Nephron progenitor cell (in vitro differentiated cells): ENCODE measurements around the gene BICD1.
"Not testable (repeated sequence)": the region's sequence is repeated elsewhere in the genome, so short reads cannot be mapped to it uniquely, and the experiment has no call there.

ENCODE experiments used
- DNase-seq: peaks from one replicate; pipeline ENCODE4 v3.0.0; 2021
- H3K27ac Mint-ChIP-seq: 2 replicates; pipeline ENCODE4 v1.8.0; 2021; ENCODE audit warnings: mild to moderate bottlenecking, moderate library complexity, mixed read lengths
- H3K27me3 Mint-ChIP-seq: 2 replicates; pipeline ENCODE4 v1.8.0; 2021; ENCODE audit warnings: mild to moderate bottlenecking, low read depth, mixed read lengths; ENCODE audit not compliant: poor library complexity
- H3K36me3 Mint-ChIP-seq: 2 replicates; pipeline ENCODE4 v1.8.0; 2021; ENCODE audit warnings: low read depth, mixed read lengths
- H3K4me1 Mint-ChIP-seq: 2 replicates; pipeline ENCODE4 v1.8.0; 2021; ENCODE audit warnings: mixed read lengths
- H3K4me3 Mint-ChIP-seq: 2 replicates; pipeline ENCODE4 v1.8.0; 2021; ENCODE audit warnings: mild to moderate bottlenecking, moderate library complexity, mixed read lengths
- H3K9me3 Mint-ChIP-seq: 2 replicates; pipeline ENCODE4 v1.8.0; 2021; ENCODE audit warnings: mild to moderate bottlenecking, moderate library complexity, mixed read lengths
- CTCF ChIP-seq: fragments of 200-600 bp; sonication (generic); IDR thresholded peaks from 2 replicates; pipeline ENCODE4 v1.5.0; 2021; ENCODE audit warnings: antibody characterized with exemption

Gene BICD1

DNA sequence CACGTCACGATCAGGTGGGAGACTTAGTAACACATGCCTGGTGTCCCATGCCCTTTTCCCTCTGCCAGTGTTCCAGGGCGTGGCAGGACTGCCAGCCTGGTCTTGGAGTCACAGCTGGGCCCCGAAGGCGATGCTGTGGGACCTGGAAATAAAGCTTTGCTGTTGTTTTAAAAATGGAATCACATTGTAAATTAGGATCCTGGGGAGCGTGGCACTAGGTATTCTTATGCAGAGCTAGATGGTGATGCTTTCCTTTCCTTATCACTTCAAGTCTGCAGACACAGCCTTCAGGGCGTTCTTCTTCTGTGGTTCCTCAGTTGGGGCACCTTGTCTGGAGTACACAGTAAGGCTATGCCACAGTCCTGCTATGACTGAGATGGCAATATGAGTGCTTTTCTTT lies 64.6 kb downstream of the BICD1 start:
- Mint-ChIP-seq H3K4me1 (no peaks in the 10 kb centered on the region), H3K27me3 (no peaks in the 10 kb centered on the region), H3K36me3 (peaks cover 26% of the 10 kb centered on the region), H3K4me3 (no peak overlapping the region), H3K27ac (peak overlapping the region; percentile 36), H3K9me3 (no peaks in the 10 kb centered on the region)
- TF ChIP-seq CTCF: no peak
- DNase-seq: no peak

DNA sequence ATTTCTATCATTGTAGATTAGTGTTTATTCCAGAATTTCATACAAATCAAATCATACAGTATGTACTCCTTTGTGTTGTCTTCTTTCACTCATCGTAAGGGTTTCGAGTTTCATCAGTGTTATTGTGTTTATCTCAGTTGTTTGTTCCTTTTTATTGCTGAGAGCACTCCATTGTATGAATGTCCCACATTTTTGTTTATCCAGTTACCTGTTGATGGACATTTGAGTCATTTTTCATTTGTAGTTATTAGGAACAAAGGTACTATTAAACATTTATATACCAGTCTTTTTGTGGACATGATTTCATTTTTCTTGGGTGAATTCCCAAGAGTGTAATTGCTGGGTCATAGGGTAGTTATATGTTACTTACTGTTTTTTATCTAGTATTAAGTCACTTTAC lies 70.0 kb downstream of the BICD1 start:
- Mint-ChIP-seq H3K4me1 (peaks cover 19% of the 10 kb centered on the region), H3K9me3 (no peaks in the 10 kb centered on the region), H3K27ac (no peak overlapping the region), H3K36me3 (peaks cover 21% of the 10 kb centered on the region), H3K27me3 (no peaks in the 10 kb centered on the region), H3K4me3 (no peak overlapping the region)
- no peak for TF ChIP-seq CTCF
- DNase-seq: no peak

DNA sequence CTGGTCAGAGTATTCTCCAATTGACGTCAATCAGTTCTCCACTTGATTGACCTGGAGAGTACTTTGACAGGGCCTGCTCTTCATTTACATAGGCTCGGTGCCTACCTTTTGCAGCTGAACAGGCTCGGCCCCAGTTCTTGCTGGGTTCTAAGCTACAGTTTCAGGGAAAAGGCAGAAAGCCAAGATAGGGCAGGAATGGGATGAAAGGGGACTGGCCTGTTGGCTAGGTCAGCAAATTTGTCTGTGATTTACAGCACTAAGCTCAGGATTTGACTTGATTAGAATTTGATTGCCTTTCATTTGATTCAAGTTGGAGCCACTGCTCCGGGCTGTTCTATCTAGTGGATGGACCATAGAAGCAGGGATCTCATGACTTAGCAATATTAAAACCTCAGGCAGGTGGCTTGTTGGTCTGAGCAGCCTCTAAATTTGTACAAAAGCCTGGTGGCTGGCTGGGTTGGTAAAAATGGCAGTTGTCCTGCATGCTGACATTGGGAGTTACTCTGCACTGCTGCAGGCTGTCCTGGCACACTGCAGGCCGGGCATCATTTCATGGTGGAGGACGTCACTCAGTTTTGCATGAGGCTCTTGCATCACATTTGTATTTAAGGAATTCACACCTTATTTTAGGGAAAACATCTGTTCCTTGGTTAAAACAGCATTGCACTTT lies 71.8 kb downstream of the BICD1 start:
- H3K9me3 Mint-ChIP-seq: no peaks in the 10 kb centered on the region
- DNase-seq: no peak
- H3K4me1 Mint-ChIP-seq: peaks cover 23% of the 10 kb centered on the region
- H3K4me3 Mint-ChIP-seq: no peak overlapping the region
- peaks cover 21% of the 10 kb centered on the region for H3K36me3 Mint-ChIP-seq
- H3K27me3 Mint-ChIP-seq: no peaks in the 10 kb centered on the region
- no peak overlapping the region for H3K27ac Mint-ChIP-seq
- no peak for TF ChIP-seq CTCF

GRCh38 chr12:32179011-32179395 lies 72.4 kb downstream of the BICD1 start:
- H3K4me1 Mint-ChIP-seq: peaks cover 23% of the 10 kb centered on the region
- TF ChIP-seq CTCF: no peak
- no peak overlapping the region for H3K4me3 Mint-ChIP-seq
- H3K36me3 Mint-ChIP-seq: peaks cover 23% of the 10 kb centered on the region
- H3K27ac Mint-ChIP-seq: no peak overlapping the region
- no peaks in the 10 kb centered on the region for H3K27me3 Mint-ChIP-seq
- no peak for DNase-seq
- no peaks in the 10 kb centered on the region for H3K9me3 Mint-ChIP-seq

GRCh38 chr12:32181498-32182175 lies 75.0 kb downstream of the BICD1 start:
- TF ChIP-seq CTCF: no peak
- Mint-ChIP-seq H3K4me1 (peaks cover 23% of the 10 kb centered on the region), H3K36me3 (peaks cover 28% of the 10 kb centered on the region), H3K4me3 (no peak overlapping the region), H3K9me3 (no peaks in the 10 kb centered on the region), H3K27me3 (no peaks in the 10 kb centered on the region), H3K27ac (no peak overlapping the region)
- DNase-seq: no peak

- no peak for DNase-seq
- H3K27me3 Mint-ChIP-seq: no peaks in the 10 kb centered on the region
- no peak overlapping the region for H3K4me3 Mint-ChIP-seq
- peaks cover 18% of the 10 kb centered on the region for H3K4me1 Mint-ChIP-seq
- peaks cover 43% of the 10 kb centered on the region for H3K36me3 Mint-ChIP-seq
- TF ChIP-seq CTCF: no peak
- H3K9me3 Mint-ChIP-seq: no peaks in the 10 kb centered on the region
- H3K27ac Mint-ChIP-seq: no peak overlapping the region
Observed at GRCh38 chr12:32183650-32184049, 77.0 kb downstream of the BICD1 start.

DNA sequence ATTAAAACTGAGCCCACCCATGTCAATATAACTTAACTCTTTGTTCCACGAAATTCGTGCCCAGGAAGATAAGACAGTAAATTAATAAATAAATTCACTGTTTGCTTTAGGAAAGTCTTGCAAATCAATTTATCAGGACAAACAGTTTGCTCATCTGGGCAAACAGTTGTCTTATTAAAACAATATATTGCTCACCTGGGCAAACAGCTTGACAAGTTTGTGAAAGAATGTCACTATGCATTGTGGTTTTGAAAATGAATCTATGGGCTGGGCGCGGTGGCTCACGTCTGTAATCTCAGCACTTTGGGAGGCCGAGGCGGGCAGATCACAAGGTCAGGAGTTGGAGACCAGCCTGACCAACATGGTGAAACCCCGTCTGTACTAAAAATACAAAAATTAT lies 80.5 kb downstream of the BICD1 start:
- H3K4me3 Mint-ChIP-seq, H3K4me1 Mint-ChIP-seq, H3K27ac Mint-ChIP-seq, H3K27me3 Mint-ChIP-seq, DNase-seq, H3K9me3 Mint-ChIP-seq: not testable (repeated sequence)
- H3K36me3 Mint-ChIP-seq: peaks cover 67% of the 10 kb centered on the region
